ENCODE data around the gene OR10H3.
"Not testable (repeated sequence)": the region's sequence is repeated elsewhere in the genome, so short reads cannot be mapped to it uniquely, and the experiment has no call there.

OR10H3 gene, protein sequence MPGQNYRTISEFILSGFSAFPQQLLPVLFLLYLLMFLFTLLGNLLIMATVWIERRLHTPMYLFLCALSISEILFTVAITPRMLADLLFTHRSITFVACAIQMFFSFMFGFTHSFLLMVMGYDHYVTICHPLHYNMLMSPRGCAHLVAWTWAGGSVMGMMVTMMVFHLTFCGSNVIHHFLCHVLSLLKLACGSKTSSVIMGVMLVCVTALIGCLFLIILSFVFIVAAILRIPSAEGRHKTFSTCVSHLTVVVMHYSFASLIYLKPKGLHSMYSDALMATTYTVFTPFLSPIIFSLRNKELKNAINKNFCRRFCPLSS

DNA sequence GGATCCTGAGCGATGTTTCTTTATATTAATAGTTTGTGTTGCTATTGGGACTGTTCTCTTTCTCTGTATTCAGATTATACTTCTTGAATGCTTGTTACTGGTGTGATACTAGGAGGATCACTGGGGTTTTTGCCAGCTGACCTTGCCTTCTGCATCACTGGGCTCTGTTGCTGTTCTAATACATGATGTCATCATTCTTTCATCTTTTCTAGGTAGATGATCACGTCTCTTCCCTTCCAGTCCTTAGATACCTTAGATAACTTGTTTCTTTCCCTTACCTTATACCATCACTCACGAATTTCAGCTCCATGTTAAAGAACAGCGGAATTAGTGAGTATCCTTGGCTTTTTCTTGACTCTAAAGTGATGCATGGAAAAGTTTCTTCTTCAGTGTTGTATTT, at the start of gene OR10H3:
Gene OR10H3 (plus strand): TSS at position 264 of the 400 bp plus-strand sequence. CDS start 3,408 bp downstream, outside the sequence.
- no peak for DNase-seq

DNA sequence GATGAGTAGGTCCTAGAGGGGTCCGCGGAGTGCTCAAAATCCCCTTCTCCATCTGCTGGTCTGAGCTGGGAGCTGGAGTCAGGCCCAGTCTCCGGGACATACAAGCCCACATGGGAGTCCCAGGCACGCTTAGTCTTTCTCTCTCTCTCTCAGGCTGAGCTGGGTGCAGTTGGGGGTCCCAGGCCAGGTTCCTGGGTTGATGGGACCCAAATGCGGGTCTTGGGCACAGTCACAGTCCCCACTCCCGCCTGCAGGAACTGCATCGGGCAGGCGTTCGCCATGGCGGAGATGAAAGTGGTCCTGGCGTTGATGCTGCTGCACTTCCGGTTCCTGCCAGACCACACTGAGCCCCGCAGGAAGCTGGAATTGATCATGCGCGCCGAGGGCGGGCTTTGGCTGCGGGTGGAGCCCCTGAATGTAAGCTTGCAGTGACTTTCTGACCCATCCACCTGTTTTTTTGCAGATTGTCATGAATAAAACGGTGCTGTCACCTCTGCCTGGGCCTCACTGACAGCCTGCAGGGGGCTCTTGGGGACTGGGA, 41.1 kb upstream of the OR10H3 start:
- no peak for DNase-seq

DNA sequence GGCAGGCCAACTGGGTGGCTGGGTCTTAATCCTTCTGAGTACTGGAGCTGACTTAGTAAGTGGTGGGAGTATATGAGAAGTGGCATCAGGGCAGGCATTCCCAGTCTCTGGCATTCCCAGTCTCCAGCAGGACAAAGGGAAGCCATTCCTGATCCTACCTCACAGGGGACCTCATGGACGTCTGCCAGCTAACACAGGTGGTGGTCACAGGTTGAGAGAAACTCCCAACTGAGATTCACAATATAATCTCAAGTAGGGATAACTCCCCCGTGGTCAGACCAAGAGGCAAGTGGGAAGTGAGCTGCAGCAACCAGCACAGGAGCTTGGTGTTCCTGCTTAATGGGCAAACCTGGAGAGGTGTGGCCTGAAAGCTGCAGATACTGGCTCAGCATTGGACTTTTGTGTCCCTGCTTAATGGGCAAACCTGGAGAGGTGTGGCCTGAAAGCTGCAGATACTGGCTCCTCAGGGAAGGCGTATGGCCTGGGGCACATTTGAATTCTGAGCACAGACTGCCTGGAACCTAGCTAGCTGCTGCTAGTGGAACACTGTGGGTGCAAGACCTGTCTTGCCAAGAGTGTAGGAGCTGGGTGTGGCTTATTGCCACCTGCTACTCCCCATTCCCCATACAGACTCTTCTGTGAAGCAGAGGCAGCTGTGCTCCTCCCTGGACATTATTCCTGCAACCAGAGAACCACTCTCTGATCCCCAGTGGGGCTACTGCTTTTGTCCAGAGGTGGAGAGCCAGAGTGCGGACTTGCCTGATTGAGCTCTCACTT, 35.8 kb upstream of the OR10H3 start:
- no peak for DNase-seq

DNA sequence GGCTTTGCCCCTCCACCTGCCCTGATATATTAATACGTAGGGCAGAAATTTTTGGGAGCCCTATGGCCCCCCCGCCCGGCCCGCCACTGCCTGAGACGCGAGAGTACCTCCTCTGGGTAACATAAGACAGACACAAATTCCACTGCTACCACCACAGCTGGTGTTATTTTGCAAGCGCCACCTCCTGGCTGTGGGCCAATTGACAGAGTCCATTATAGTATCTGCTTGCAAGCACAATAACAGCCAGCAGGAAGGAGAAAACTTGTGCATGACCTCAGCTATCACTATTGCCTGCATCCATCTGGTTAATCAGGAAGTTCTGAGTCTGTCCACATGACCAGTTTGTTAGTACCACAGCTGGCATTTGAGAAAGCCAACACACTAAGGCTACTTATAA, 35.3 kb upstream of the OR10H3 start:
- DNase-seq: no peak

DNA sequence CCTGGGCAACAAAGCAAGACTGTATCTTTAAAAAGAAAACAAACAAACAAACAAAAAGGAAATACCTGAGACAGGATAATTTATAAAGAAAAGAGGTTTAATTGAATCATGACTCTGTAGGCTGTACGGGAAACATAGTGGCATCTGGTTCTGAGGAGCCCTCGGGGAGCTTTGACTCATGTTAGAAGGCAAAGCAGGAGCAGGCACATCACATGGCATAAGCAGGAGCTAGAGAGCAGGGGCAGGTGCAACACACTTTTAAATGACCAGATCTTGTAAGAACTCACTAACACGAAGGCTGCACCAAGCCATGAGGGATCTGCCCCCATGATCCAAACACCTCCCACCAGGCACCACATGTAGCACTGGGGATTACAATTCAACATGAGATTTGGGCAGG, 23.1 kb upstream of the OR10H3 start:
- no peak for DNase-seq

DNA sequence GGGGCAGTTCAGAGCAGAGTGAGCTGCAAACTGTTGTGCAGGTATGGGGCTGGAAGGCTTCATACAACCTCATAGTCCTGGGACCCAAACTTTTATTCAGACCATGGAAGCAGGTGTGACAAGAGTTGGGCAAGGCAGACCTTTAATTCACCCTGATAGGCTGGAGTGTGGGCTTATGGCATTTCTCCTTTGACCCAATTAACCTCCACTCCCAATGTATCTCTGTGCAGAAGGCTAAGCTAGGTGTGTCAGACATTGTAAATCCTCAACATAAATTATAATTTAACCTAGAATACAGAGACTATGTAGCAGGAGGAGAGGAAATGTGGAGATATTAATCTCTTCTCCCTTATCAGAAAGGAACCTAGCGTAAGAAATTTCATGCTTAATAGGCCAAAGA, 22.1 kb upstream of the OR10H3 start:
- no peak for DNase-seq

DNA sequence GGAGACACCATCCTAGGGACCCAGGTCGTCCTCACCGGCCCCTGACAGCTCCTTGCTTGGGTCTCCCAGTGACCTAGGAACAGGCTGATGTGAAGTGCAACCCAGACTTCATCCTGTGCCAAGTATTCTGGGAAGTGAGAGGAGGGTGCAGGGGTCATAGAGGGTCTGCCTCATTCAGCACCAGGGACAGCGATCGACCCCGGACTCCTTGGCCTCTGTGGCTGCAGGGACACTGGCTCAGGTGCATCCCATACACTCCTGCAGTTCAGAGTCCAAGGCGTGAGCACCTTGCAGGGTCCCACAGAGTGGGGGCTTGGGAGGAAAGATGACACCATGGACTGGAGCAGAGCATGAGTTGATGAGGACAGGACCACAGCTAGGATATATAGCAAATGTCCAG, 20.0 kb upstream of the OR10H3 start:
- no peak for DNase-seq

DNA sequence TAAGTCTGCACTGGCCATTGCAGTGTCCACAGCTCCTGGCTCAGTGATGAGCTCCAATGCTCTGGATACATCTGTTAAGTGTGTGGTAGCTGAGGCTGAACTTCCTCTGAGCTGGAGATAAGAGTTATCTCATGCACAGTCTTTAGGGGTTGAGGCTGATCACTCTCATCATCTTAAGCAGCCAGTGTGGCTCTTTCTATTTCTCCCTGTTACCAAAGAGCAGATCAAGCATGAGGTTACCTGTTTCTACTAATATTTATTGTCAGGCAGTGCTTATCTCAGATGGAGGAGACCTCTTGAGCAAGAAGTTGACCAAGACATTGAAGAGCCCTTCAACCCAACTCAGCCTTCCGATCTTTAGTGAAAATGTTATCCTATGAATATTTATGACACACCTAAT, 16.5 kb upstream of the OR10H3 start:
- DNase-seq: no peak

DNA sequence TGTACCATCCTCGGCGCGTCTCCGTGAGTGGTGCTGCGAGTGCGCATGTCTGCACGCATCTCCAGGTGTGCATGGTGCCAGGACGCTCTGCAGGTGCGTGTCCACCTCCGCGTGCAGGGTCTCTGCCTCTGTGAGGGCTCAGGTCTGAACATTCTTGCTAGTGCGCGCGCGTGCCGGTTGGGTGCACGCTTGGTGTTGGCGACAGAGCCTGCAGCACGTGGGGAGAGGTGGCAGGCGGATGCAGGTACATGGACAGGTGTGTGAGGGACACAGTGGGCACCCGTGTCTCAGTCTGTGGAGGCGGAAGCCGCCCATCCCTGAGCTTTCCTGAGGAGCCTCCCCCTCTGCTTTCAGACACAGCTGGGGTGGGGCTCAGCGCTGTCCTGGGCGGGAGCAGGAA, 14.8 kb upstream of the OR10H3 start:
- no peak for DNase-seq

DNA sequence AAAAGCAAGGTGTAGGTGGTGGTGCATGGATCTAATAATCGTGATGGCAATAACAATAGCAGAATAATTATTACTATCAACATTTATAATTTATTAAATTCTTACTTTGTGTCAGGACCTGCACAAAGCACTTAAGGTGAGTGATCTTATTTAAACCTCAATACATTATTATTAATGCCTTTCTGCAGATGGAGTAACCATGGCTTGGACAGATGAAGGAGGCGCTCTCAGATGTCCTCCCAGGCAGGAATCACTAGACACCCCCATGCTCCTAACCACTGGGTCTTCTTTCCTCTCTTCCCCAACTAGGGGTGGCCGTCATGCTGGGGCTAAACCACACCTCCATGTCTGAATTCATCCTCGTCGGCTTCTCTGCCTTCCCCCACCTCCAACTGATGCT, 10.1 kb upstream of the OR10H3 start, which contains the start of gene OR10H2:
Gene OR10H2 (plus strand): TSS at position 301 of the 400 bp plus-strand sequence. CDS start 20 bp downstream, at position 321.
- no peak for DNase-seq

DNA sequence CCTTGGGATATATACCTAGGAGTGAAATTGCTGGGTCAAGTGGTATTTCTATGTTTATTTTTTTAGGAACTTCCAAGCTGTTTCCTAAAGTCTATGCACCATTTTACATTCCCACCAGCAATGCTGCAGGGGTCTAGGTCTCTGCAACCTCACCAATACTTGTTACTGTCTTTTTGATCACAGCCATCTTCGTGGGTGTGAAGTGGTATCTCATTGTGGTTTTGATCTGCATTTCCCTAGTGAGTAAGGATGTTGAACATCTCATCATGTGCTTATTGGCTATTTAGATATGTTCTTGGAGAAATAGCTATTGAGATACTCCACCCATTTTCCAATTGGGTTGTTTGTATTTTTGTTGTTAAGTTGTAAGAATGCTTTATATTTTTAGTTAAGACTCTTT, 7.2 kb upstream of the OR10H3 start:
- DNase-seq: no peak

DNA sequence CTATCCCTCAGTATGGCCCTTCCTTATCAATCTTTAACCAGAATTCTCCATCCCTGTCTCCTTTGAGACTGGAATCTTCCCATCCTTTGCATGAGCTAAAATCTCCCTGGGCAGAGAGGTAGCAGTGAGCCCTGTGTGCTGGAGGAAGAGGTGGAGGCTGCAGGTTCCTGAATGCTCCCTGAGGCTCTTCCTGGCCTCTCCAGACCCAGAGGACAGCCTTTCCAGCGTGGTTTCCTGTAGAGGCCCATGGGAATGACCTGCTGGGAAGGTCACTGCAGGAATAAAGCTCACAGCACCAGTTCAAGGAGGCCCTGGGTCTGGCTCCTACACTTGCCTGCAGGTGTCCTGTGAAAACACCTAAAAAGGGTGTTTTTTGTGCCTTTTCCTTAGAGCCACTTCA, 5.4 kb upstream of the OR10H3 start:
- DNase-seq: no peak

DNA sequence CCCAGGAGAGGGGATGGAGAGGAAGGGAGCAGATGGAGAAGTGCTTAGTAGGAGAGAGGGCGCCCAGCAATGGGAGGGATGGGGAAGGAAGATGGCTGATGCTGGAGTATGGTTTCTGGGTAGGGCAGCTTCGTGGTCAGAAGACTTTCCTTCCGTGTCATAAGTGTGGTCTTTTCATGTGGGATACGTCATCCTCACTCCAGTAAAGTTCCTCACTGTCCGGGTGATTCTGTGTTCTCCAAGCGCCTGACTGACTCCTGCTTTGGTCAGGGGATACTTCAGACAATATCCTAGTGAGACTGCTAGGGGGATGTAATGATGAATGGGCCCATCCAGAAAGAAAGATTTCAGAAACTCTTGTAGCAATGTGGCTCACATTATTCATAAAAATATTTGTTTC, 3.9 kb upstream of the OR10H3 start:
- no peak for DNase-seq

DNA sequence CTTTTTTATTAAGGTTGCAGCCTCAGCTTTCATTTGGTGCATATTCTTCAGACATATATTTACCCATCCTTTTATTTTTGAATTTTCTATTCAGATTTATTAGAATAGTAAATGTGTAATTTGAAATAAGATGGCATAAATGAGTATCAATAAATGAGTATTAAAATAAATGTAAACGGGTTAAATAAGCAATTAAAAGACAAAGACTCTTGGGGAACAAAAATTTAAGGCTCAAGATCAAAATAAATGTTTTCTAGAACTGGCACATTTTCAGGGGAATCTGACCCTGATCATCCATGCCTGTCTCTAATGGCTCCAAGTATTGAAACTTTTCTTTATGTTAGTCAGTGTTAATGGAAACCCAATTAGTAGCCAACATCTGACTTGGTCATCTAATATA, 3.0 kb downstream of the OR10H3 start:
- no peak for DNase-seq

DNA sequence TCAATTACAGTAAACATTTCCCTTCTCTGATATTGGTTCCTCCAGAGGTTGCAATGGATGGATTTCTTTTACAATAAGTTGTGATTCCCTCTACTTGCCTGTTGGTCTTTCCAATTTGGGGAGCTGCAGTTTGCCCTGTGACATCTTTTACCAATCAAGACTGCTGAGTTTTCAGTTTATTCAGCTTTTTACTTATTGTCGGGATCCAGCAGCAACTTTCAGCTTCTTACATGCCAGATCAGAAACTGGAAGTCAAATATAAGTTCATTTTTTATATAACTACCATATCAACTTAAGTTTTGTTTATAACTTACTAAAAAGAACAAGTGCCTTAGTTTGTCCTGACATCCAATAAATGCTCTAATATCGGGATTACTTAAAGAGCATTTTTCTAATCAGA, 10.5 kb downstream of the OR10H3 start:
- DNase-seq: no peak

DNA sequence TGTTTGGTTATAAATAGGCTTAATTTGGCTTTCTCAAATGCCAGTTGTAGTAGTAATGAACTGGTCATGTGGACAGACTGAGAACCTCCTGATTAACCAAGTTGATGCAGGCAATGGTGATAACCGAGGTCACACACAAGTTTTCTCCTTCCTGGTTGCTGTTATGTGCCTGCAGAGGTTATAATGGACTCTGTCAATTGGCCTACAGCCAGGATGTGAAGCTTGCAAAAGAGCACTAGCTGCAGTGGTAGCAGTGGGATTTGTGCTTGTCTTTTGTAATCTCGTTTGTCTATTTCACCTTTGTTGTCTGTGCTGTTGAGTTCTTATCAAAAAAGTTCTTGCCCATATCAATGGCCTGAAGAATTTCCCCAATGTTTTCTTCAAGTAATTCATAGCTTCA, 20.6 kb downstream of the OR10H3 start:
- no peak for DNase-seq

DNA sequence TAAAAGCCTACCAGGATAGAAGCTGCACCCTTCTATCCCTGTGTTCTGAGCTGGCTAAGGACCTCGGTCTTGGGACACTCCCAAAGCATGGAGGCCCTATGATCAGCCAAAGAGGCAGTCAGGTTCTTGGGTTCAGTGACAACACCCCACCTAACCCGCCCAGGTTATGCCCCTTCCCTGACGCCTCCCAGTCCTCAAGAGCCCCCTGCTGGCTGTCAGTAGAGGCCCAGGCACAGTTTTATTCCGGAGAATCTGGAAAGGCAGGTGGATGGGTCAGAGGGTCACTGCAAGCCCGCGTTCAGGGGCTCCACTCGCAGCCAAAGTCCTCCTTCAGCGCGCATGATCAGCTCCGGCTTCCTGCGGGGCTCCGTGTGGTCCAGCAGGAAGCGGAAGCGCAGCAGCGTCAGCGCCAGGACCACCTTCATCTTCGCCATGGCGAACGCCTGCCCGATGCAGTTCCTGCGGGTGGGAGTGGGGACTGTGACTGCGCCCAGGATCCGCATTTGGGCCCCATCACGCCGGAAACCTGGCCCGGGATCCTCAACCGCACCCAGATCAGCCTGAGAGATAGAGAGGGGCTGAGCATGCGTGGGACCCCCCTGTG, 22.3 kb downstream of the OR10H3 start:
- DNase-seq: no peak

DNA sequence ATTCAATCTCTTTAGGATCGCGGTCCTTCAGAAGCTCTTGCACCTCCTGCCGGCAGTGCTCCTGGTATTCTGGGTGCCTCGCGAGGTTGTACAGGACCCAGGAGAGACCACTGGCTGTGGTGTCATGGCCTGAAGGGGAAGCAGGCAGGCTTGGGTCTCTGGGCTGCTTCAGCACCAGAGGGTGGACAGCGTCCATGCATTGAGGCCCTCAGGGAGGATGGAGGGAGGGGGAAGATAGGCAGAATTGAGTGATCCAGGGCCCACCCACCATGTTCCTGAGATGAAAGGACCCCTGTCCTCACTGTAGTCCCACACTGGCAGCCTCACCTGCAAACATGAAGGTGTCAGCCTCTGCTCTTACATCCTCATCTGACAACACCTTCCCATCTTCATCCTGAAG, 31.8 kb downstream of the OR10H3 start:
- DNase-seq: no peak

DNA sequence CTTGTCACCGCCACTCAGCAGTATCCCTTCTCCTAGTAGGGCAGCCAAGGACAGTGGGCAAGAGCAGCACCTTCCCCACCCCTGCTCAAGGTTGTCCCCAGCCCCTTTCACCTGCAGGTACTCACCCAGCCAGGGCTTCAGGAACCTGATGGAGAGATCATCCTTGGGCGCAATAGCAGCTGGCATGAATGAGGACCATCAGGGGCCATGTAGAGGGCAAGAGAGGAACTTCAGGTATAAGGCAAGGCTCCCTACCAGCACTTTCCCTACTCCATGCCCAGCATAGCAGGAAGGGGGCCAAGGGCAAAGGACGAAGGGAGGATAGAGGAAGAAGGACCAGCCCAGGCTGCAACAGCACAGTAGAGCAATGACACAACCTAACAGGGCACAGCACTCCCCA, 36.4 kb downstream of the OR10H3 start:
- DNase-seq: not testable (repeated sequence)

DNA sequence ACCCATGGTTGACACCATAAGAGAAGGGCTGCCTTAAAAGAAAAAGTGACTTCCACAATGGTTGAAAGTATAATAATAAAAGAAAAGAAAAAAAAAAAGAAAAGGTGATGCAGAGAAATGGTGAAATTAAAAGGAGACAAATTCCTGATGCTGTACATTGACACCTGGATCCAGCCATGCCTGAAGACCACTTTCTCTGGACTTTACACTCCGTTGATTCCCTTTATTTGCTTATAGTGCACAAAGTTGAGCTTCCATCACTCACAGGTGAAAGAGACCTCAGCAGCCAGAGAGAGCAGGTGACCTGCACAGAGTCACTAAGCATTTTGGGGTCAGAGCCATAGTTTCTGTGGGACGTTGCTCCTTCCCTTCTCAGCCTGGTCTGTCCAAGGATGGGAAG, 37.5 kb downstream of the OR10H3 start:
- no peak for DNase-seq

DNA sequence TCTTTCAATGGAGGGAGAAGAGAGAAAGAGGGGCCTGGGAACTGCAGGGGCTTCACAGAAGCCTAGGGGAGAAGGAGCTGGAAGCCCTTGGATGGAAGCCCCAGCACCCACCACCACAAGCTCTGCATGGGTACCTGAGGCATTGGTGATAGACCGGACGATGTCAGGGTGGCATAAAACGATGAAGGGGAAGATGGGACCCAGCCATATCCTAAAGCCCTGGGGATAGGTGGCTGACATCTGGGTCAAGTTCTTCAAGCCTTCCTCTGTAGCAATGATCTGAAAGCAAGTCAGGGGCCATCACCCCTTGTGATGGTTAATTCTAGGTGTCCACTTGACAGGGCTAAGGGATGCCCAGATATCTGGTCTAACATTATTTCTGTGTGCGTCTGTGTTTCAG, 38.5 kb downstream of the OR10H3 start:
- no peak for DNase-seq

DNA sequence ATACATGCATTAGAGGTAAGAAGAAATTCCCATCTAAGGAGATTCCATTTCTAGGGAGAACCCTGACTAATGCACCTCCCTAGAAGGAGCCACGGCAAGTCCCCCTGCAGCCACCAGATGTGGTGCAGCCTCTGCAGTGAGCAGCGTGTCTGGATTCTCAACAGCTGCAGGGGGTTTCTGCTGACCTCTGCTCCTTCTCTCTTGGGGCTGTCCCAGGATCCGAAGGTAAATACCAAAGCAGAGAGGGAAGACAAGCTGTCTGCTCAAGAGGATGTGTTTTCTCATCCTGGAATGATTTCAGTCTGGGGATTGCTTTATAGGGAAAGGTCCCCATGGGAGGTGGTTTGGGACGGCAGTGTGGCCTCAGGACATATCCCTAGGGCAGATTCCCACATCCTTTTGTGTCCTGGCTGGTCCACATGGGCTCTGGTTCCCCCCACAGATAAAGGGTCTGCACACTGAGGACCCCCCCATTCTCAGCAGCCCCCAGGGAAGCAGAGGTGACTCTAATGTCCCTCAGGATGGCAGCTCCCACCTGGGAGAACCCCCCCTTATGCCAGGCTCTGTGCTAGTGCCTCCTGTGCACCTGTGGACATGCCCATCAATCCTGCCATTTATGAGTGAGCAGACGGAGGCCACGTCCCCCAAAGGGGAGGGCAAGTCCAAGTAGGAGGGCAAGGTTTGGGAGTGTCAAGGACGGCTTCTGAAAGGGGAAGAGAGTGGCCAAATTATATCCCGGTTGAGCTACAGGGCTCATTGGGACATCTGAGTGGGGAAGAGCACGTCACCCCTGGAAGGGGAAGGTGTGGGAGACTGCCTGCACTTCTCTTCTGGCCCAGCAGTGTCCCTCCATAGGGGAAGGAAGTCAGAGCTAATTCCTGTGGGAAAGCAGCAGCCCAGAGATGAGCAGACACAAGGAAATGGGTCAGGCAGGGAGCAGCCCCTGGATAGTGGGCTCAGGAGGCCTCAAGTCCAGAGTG, 39.5 kb downstream of the OR10H3 start:
- DNase-seq: no peak
